HAP-1 (cell line): Measurements from ENCODE around the gene LPAR5.
"Not testable (repeated sequence)": the region's sequence is repeated elsewhere in the genome, so short reads cannot be mapped to it uniquely, and the experiment has no call there.

Experiments used
- DNase-seq, 2 experiments: peaks; one replicate each; pipeline ENCODE4 v3.0.0-alpha.2; 2016 to 2020; ENCODE audit warnings: low spot score in 2 of 2
- H3K27me3 ChIP-seq: fragments of 250-450 bp; sonication (Bioruptor Pico); 2 replicates; pipeline ENCODE4 v1.5.1; 2020; ENCODE audit warnings: low read depth, mild to moderate bottlenecking, moderate library complexity
- H3K36me3 ChIP-seq: fragments of 250-450 bp; sonication (Bioruptor Pico); replicated peaks from 2 replicates; pipeline ENCODE4 v1.5.1; 2020; ENCODE audit warnings: mild to moderate bottlenecking
- H3K4me1 ChIP-seq: fragments of 250-450 bp; sonication (Bioruptor Pico); 2 replicates; pipeline ENCODE4 v1.5.1; 2020; ENCODE audit warnings: mild to moderate bottlenecking
- H3K4me3 ChIP-seq: fragments of 250-450 bp; sonication (Bioruptor Pico); 2 replicates; pipeline ENCODE4 v1.5.1; 2020; ENCODE audit warnings: mild to moderate bottlenecking, moderate library complexity
- H3K9me3 ChIP-seq: fragments of 250-450 bp; sonication (Bioruptor Pico); 2 replicates; pipeline ENCODE4 v1.5.1; 2020; ENCODE audit warnings: mild to moderate bottlenecking, moderate library complexity
- in situ Hi-C: fragments of 300-500 bp; cut with MboI; formaldehyde crosslinking; loops from 3 replicates; pipeline ENCODE4 v1.14.3; 2020; ENCODE audit warnings: low sequenced_read_pairs, inconsistent platforms, mixed read lengths

Gene LPAR5

GRCh38 chr12:6608592-6609281, 27.0 kb downstream of the LPAR5 start:
- Histone ChIP-seq H3K27me3 (no peaks in the 10 kb centered on the region), H3K4me1 (peaks cover 38% of the 10 kb centered on the region), H3K4me3 (no peak overlapping the region), H3K36me3 (peaks cover 19% of the 10 kb centered on the region), H3K9me3 (no peaks in the 10 kb centered on the region)
- in situ Hi-C loops = no loop called here
- DNase-seq = peak in 1 of 2 experiments; percentile 27

- H3K4me1 ChIP-seq = peaks cover 33% of the 10 kb centered on the region
- peak; percentile 67 to 81 for DNase-seq
Measured at GRCh38 chr12:6607751-6608591, 27.8 kb downstream of the LPAR5 start.

GRCh38 chr12:6606331-6607131, 29.2 kb downstream of the LPAR5 start:
- peak in 1 of 2 experiments; percentile 73 for DNase-seq
- Histone ChIP-seq H3K9me3 (no peaks in the 10 kb centered on the region), H3K36me3 (peaks cover 38% of the 10 kb centered on the region), H3K4me1 (peaks cover 22% of the 10 kb centered on the region), H3K27me3 (no peaks in the 10 kb centered on the region), H3K4me3 (peak overlapping the region; percentile 84)
- in situ Hi-C loops = no loop called here

More at GRCh38 chr12:6607751-6608591, 27.8 kb downstream of the LPAR5 start:
- no peak overlapping the region for H3K4me3 ChIP-seq
- no peaks in the 10 kb centered on the region for H3K9me3 ChIP-seq
- H3K27me3 ChIP-seq = no peaks in the 10 kb centered on the region
- H3K36me3 ChIP-seq = peaks cover 24% of the 10 kb centered on the region
- in situ Hi-C loops = no loop called here

GRCh38 chr12:6605421-6606330, 30.1 kb downstream of the LPAR5 start:
- H3K4me3 ChIP-seq = peak overlapping the region; percentile 84
- no peaks in the 10 kb centered on the region for H3K9me3 ChIP-seq
- no peak for DNase-seq
- peaks cover 47% of the 10 kb centered on the region for H3K36me3 ChIP-seq
- peaks cover 22% of the 10 kb centered on the region for H3K4me1 ChIP-seq
- H3K27me3 ChIP-seq = no peaks in the 10 kb centered on the region
- in situ Hi-C loops = no loop called here

GRCh38 chr12:6604259-6605029, 31.3 kb downstream of the LPAR5 start:
- Histone ChIP-seq H3K36me3 (peaks cover 59% of the 10 kb centered on the region), H3K27me3 (no peaks in the 10 kb centered on the region), H3K9me3 (no peaks in the 10 kb centered on the region), H3K4me3 (peak overlapping the region; percentile 84), H3K4me1 (peaks cover 22% of the 10 kb centered on the region)
- in situ Hi-C loops = no loop called here
- DNase-seq = no peak

- no peaks in the 10 kb centered on the region for H3K9me3 ChIP-seq
- no peaks in the 10 kb centered on the region for H3K27me3 ChIP-seq
- no peak overlapping the region for H3K4me3 ChIP-seq
- H3K4me1 ChIP-seq = peaks cover 22% of the 10 kb centered on the region
- in situ Hi-C loops = no loop called here
- peaks cover 72% of the 10 kb centered on the region for H3K36me3 ChIP-seq
- DNase-seq = peak in 1 of 2 experiments; percentile 52
Measured at GRCh38 chr12:6603095-6603567, 32.6 kb downstream of the LPAR5 start.

GRCh38 chr12:6602526-6602925, 33.2 kb downstream of the LPAR5 start:
- in situ Hi-C loops = no loop called here
- no peak overlapping the region for H3K4me3 ChIP-seq

GRCh38 chr12:6595673-6596072, 40.1 kb downstream of the LPAR5 start:
- H3K27me3 ChIP-seq, H3K4me1 ChIP-seq, in situ Hi-C loops, H3K9me3 ChIP-seq, H3K4me3 ChIP-seq, DNase-seq: not testable (repeated sequence)
- H3K36me3 ChIP-seq = peaks cover 100% of the 10 kb centered on the region

More at GRCh38 chr12:6602526-6602925, 33.2 kb downstream of the LPAR5 start:
- Histone ChIP-seq H3K9me3 (no peaks in the 10 kb centered on the region), H3K4me1 (peaks cover 19% of the 10 kb centered on the region), H3K27me3 (no peaks in the 10 kb centered on the region), H3K36me3 (peaks cover 78% of the 10 kb centered on the region)
- DNase-seq = no peak

GRCh38 chr12:6592087-6592486, 43.7 kb downstream of the LPAR5 start:
- H3K4me3 ChIP-seq = no peak overlapping the region
- H3K4me1 ChIP-seq = no peaks in the 10 kb centered on the region
- H3K36me3 ChIP-seq = peaks cover 99% of the 10 kb centered on the region
- no peaks in the 10 kb centered on the region for H3K27me3 ChIP-seq
- no peak for DNase-seq
- no peaks in the 10 kb centered on the region for H3K9me3 ChIP-seq
- in situ Hi-C loops = no loop called here

GRCh38 chr12:6586569-6586968, 49.2 kb downstream of the LPAR5 start:
- H3K4me1 ChIP-seq, DNase-seq, H3K27me3 ChIP-seq, H3K4me3 ChIP-seq, H3K9me3 ChIP-seq: not testable (repeated sequence)
- in situ Hi-C loops = loop anchor here (5.0 kb wide), 1 partner anchor 74 kb away; no protein-coding TSS in a partner anchor
- peaks cover 98% of the 10 kb centered on the region for H3K36me3 ChIP-seq

- peaks cover 94% of the 10 kb centered on the region for H3K36me3 ChIP-seq
- no peak overlapping the region for H3K4me3 ChIP-seq
- in situ Hi-C loops = no loop called here
Measured at GRCh38 chr12:6584293-6584692, 51.5 kb downstream of the LPAR5 start.

GRCh38 chr12:6582959-6583358, 52.8 kb downstream of the LPAR5 start:
- no peak for DNase-seq
- H3K9me3 ChIP-seq = no peaks in the 10 kb centered on the region
- no peak overlapping the region for H3K4me3 ChIP-seq
- H3K36me3 ChIP-seq = peaks cover 95% of the 10 kb centered on the region
- in situ Hi-C loops = no loop called here
- no peaks in the 10 kb centered on the region for H3K27me3 ChIP-seq
- H3K4me1 ChIP-seq = no peaks in the 10 kb centered on the region

More at GRCh38 chr12:6584293-6584692, 51.5 kb downstream of the LPAR5 start:
- Histone ChIP-seq H3K9me3 (no peaks in the 10 kb centered on the region), H3K4me1 (no peaks in the 10 kb centered on the region), H3K27me3 (no peaks in the 10 kb centered on the region)
- DNase-seq = no peak
